IPS-20b (cell line): ENCODE results near the gene TLX1.
A peak's percentile ranks its signal among the peaks of the same experiment; 100 is the strongest.

Experiments
- H3K27ac ChIP-seq: one replicate; pipeline ENCODE4 v1.5.1; 2013; ENCODE audit warnings: low read length
- H3K27me3 ChIP-seq: 2 replicates; pipeline ENCODE4 v1.6.1; 2013; ENCODE audit warnings: mild to moderate bottlenecking, low read length, inconsistent platforms; ENCODE audit not compliant: insufficient read depth
- H3K36me3 ChIP-seq: 2 replicates; pipeline ENCODE4 v1.6.1; 2013; ENCODE audit warnings: low read depth, mild to moderate bottlenecking, inconsistent platforms, low read length, moderate library complexity; ENCODE audit not compliant: insufficient read depth
- H3K4me1 ChIP-seq: 2 replicates; pipeline ENCODE4 v1.6.1; 2013; ENCODE audit warnings: mild to moderate bottlenecking, control low read depth, inconsistent platforms, low read length, moderate library complexity; ENCODE audit not compliant: insufficient read depth
- H3K4me3 ChIP-seq: 2 replicates; pipeline ENCODE4 v1.5.1; 2013; ENCODE audit warnings: mild to moderate bottlenecking, low read length, inconsistent platforms
- H3K9ac ChIP-seq: 2 replicates; pipeline ENCODE4 v1.6.1; 2013; ENCODE audit warnings: low read depth, mild to moderate bottlenecking, inconsistent platforms, low read length, moderate library complexity
- H3K9me3 ChIP-seq: 2 replicates; pipeline ENCODE4 v1.6.1; 2013; ENCODE audit warnings: mild to moderate bottlenecking, low read depth, low read length, inconsistent platforms; ENCODE audit not compliant: insufficient read depth

TLX1 gene

DNA sequence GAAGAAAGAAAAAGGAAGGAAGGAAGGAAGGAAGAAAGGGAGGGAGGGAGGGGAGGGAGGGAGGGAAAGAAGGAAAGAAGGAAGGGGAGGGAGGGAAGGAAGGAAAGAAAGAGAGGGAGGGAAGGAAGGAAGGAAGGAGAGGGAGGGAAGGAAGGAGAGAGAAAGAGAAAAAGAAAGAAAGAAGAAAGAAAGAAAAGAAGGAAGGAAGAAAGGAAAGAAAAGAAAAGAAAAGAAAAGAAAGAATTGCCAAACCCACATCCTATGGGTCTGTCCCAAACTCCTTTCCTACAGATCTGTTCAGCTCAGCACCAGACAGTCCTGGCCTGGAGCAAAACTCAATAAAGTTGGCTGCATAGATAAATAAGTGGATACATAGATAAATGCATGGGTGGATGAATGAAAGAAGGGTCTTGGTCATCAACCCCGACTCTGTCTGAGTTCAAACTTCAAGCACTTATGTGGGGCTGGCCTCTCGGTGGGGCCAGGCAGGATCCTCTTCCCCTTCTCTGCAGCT lies 17.2 kb upstream of the TLX1 start:
- H3K27me3 ChIP-seq, result peaks cover 53% of the 10 kb centered on the region
- H3K9me3 ChIP-seq, result no peaks in the 10 kb centered on the region
- no peaks in the 10 kb centered on the region for H3K4me1 ChIP-seq
- no peak overlapping the region for H3K9ac ChIP-seq
- no peak overlapping the region for H3K27ac ChIP-seq
- H3K4me3 ChIP-seq, result no peak overlapping the region
- no peaks in the 10 kb centered on the region for H3K36me3 ChIP-seq

- no peak overlapping the region for H3K4me3 ChIP-seq
- H3K27ac ChIP-seq, result no peak overlapping the region
- H3K9ac ChIP-seq, result no peak overlapping the region
- no peaks in the 10 kb centered on the region for H3K36me3 ChIP-seq
- no peaks in the 10 kb centered on the region for H3K4me1 ChIP-seq
- H3K9me3 ChIP-seq, result no peaks in the 10 kb centered on the region
- peaks cover 60% of the 10 kb centered on the region for H3K27me3 ChIP-seq
Observed at GRCh38 chr10:101114646-101115045, 16.5 kb upstream of the TLX1 start.

DNA sequence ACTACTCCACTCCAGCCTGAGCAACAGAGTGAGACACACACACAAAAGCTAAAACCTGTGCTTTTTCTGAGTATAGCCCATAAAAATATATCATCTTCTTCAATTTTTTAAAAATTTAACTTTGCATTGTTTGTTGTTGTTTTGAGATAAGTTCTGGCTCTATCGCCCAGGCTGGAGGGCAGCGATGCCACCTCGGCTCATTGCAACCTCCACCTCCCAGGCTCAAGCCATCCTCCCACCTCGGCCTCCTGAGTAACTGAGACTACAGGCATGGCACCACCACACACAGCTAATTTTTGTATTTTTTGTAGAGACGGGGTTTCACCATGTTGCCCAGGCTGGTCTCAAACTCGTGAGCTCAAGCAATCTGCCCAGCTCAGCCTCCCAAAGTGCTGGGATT lies 14.3 kb upstream of the TLX1 start:
- Histone ChIP-seq H3K27me3 (peaks cover 76% of the 10 kb centered on the region), H3K4me1 (peaks cover 2% of the 10 kb centered on the region; the same call in 1 of the 2 replicates), H3K9ac (no peak overlapping the region), H3K4me3 (no peak overlapping the region), H3K36me3 (no peaks in the 10 kb centered on the region), H3K27ac (no peak overlapping the region), H3K9me3 (no peaks in the 10 kb centered on the region; the same call in 1 of the 2 replicates)

DNA sequence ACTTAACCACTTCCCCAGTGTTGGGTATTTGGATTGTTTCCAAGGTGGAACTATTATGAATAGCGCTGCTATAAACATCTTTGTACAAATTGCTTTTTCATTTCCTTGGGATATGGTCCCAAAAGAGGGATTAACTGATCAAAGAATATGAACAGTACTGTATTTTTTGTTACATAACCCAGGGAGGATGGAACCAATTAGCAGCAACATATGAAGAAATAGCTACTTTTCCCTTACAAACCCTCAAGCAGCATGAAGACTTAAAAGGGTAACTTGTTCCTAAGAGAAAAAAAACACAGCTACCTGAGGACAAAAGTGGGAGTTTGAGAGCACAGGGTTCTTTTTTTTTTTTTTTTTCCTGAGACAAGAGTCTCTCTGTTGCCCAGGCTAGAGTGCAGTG lies 13.1 kb upstream of the TLX1 start:
- Histone ChIP-seq H3K36me3 (no peaks in the 10 kb centered on the region), H3K27me3 (peaks cover 87% of the 10 kb centered on the region)

DNA sequence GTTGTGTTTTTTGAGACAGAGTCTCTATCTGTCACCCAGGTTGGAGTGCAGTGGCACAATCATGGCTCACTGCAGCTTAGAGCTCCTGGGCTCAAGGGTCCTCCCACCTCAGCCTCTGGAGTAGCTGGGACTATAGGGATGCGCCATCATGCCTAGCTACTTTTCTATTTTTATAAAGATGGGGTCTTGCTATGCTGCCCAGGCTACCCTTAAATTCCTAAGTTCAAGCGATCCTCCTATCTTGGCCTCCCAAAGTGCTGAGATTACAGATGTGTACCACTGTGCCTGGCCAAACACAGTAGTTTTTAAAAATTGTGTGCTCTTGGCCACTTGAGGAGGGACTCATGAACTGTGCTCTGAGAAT lies 10.6 kb upstream of the TLX1 start:
- Histone ChIP-seq H3K27ac (no peak overlapping the region), H3K9me3 (no peaks in the 10 kb centered on the region; the same call in 1 of the 2 replicates), H3K4me3 (no peak overlapping the region), H3K4me1 (peaks cover 2% of the 10 kb centered on the region; the same call in 1 of the 2 replicates), H3K9ac (no peak overlapping the region), H3K27me3 (peaks cover 97% of the 10 kb centered on the region), H3K36me3 (no peaks in the 10 kb centered on the region)

More for the DNA sequence above, 13.1 kb upstream of the TLX1 start:
- Histone ChIP-seq H3K9me3 (no peaks in the 10 kb centered on the region; the same call in 1 of the 2 replicates), H3K27ac (no peak overlapping the region), H3K4me3 (no peak overlapping the region), H3K9ac (no peak overlapping the region), H3K4me1 (peaks cover 2% of the 10 kb centered on the region; the same call in 1 of the 2 replicates)

DNA sequence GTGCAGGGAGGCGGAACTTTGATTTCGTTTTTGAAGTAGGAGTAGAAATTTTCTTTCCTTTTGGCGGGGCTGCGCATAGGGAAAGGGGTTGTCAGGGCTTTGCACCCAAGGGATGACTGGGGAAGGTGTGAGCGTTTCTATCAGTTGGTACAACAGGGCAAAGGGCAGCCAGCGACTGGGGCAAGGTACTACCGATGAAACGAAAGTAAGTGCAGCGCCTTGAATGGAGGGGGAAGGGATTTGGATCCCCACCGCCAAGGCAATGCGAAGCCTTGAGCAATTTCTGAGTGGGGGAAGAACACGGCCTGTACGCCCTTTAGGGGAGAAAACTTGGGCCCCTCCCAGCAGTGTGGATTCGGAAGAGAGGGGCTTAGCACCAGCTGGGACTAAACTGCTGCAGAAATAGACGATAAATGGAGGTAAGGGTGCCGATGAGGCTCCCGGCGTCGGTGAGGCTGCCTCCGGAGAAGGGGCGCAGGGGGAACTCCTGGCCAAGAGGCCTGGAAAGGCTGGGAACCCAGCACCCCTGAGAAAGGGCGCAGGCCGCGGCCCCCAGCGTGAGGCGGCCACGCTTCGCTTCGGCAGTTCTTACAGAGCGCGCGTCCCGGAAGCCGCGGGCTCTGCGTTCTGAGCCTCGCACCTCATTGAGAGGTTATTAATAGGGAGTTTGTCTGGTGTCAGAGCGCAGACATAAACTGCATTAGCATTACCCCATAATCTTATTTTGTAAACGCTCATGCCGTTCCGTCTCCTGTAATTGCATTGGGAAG lies 10.0 kb upstream of the TLX1 start:
- Histone ChIP-seq H3K9ac (no peak overlapping the region), H3K4me3 (peak overlapping the region; percentile 37; the same call in 1 of the 2 replicates), H3K27me3 (peaks cover 100% of the 10 kb centered on the region)

DNA sequence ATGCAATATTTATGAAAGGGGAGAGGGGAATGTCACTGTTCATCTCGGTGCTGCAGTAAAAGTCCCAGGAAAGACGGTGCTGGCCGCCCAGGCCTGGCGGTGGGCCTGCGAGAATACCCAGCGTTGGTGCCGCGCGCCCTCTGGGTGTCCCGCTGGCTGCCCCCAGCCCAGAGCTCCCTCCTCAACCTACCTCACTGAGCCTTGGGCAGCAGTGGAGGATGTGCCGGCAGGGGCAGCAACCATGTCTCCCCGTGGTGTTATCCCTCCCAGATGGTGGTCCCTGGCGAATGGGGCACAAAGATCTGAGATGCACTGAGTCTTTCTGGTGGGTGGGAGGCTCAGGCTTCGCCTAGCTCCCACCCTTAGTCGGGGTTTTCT lies 9.5 kb upstream of the TLX1 start:
- H3K4me1 ChIP-seq, result peaks cover 2% of the 10 kb centered on the region; the same call in 1 of the 2 replicates
- H3K27me3 ChIP-seq, result peaks cover 100% of the 10 kb centered on the region
- H3K36me3 ChIP-seq, result no peaks in the 10 kb centered on the region
- H3K4me3 ChIP-seq, result peak overlapping the region; percentile 37; the same call in 1 of the 2 replicates
- no peak overlapping the region for H3K9ac ChIP-seq
- no peak overlapping the region for H3K27ac ChIP-seq
- H3K9me3 ChIP-seq, result no peaks in the 10 kb centered on the region; the same call in 1 of the 2 replicates

More for the DNA sequence above, 10.0 kb upstream of the TLX1 start:
- Histone ChIP-seq H3K4me1 (peaks cover 2% of the 10 kb centered on the region; the same call in 1 of the 2 replicates), H3K9me3 (no peaks in the 10 kb centered on the region; the same call in 1 of the 2 replicates), H3K27ac (no peak overlapping the region), H3K36me3 (no peaks in the 10 kb centered on the region)

DNA sequence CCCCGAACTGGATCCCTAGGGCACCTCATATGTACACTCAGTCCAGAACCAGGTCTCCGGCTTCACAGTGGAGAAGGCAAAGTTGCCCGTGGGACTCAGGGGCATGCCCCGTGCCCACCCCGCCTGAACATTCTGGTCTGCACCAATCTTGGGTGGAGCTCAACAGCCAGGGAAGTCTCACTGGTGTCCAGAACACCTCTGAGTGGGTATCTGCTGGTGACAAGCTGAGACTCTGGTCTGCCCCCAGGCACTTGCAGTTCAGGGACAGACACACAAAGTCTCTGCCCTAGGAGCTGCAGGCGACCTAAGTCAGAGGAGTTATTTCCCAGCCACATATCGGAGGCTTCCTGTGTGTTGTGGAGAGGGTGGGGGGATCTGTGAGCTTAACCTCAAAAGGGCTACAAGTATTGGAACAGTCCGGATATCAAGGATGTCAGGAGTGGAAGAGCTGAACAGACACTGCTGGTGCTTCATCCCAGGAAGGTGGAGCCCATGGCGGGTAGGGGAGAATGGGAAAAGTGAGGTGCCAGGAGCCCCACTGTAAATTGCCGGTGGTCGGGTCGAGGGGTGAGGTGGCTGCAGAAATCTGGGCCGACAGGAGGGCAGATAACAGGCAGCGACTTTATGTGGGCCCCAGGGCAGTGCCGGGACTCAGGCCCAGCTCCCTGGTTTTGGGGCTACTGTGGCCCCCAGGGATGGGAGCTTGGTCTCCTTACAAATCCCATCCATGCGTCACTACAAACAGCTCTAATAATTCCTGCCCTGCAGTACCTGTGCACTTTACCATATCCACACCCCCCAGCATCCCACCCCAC lies 8.6 kb upstream of the TLX1 start:
- H3K36me3 ChIP-seq, result no peaks in the 10 kb centered on the region
- no peak overlapping the region for H3K9ac ChIP-seq
- no peaks in the 10 kb centered on the region; the same call in 1 of the 2 replicates for H3K9me3 ChIP-seq
- H3K4me3 ChIP-seq, result no peak overlapping the region
- H3K27ac ChIP-seq, result no peak overlapping the region
- H3K4me1 ChIP-seq, result peaks cover 2% of the 10 kb centered on the region; the same call in 1 of the 2 replicates
- peaks cover 100% of the 10 kb centered on the region for H3K27me3 ChIP-seq

DNA sequence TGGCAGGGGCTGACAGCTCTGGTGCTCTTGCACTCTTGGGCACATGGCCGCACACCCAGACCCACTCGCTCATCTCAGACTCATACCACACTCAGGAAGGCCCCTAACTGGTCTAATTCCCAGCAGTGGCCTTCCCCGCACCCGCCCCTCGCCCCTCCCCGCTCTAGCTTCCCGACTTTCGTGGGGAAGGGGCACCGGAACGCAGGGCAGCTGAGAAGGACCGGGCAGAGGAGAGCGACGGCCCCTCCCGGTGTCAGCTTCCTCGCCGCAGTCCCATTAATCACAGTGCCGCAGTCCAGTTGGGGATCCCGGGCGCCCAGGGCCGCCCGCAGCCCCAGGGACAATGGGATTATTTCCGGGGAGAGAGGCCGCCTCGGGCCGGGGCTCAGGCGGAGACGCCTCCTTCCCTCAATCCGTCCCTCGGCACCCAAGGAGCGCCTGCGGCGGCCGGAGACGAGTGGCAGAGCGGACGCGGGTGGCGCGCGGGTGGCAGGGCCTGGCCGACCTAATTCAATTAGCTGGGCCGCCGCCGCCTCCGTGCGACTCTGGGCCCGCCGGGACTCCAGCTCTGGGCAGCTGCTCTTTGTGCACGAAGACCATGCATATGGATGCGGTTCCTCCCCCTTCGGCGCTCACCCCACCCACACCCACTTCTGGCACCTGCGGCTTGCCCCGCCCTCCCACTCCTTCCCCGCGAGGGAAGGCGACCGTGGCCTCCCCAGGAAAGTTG lies 7.8 kb upstream of the TLX1 start:
- H3K9me3 ChIP-seq, result no peaks in the 10 kb centered on the region; the same call in 1 of the 2 replicates
- no peaks in the 10 kb centered on the region for H3K36me3 ChIP-seq
- peaks cover 2% of the 10 kb centered on the region; the same call in 1 of the 2 replicates for H3K4me1 ChIP-seq
- no peak overlapping the region for H3K27ac ChIP-seq
- no peak overlapping the region; the same call in 1 of the 2 replicates for H3K4me3 ChIP-seq
- peaks cover 100% of the 10 kb centered on the region for H3K27me3 ChIP-seq
- H3K9ac ChIP-seq, result no peak overlapping the region

- Histone ChIP-seq H3K9ac (no peak overlapping the region), H3K27me3 (peaks cover 100% of the 10 kb centered on the region), H3K9me3 (no peaks in the 10 kb centered on the region; the same call in 1 of the 2 replicates), H3K36me3 (no peaks in the 10 kb centered on the region), H3K4me1 (peaks cover 2% of the 10 kb centered on the region; the same call in 1 of the 2 replicates), H3K4me3 (no peak overlapping the region), H3K27ac (no peak overlapping the region)
Observed at GRCh38 chr10:101123815-101124617, 7.1 kb upstream of the TLX1 start.
